ENCODE results near the gene GUCD1. TPM values are rescaled to one million over a fixed set of nuclear protein-coding genes. Genes with fewer than 3 reads are reported as not detected.
"Not testable (repeated sequence)": the region's sequence is repeated elsewhere in the genome, so short reads cannot be mapped to it uniquely, and the experiment has no call there.

GUCD1 gene
- total RNA-seq (69.6 TPM), polyA plus RNA-seq (10 to 100 TPM; 45.1 to 61.4 (median 54.4) TPM)

GRCh38 chr22:24554313-24555164, at the start of gene GUCD1:
Gene GUCD1, minus strand, starts transcription at chr22:24555138. Its CDS starts 147 bp downstream, at chr22:24554991.
- no peaks in the 10 kb centered on the region for H3K9me3 Mint-ChIP-seq
- Histone ChIP-seq H3K9me3 (ENCODE audit: control insufficient read depth in 2 of 2, low read length in 2 of 2) (no peaks in the 10 kb centered on the region), H3K4me3 (ENCODE audit: low read depth, low read length) (peak within 1 kb of the TSS; percentile 98), H3K27ac (ENCODE audit: insufficient read depth, low read length, poor library complexity, severe bottlenecking) (peak within 1 kb of the TSS; percentile 93), H3K36me3 (ENCODE audit: control insufficient read depth, insufficient read depth, low read length) (peaks cover 26% of the 10 kb centered on the region), H3K4me1 (ENCODE audit: control insufficient read depth, insufficient read depth, low read length, poor library complexity, severe bottlenecking) (peaks cover 41% of the 10 kb centered on the region), H3K27me3 (ENCODE audit: control insufficient read depth, insufficient read depth, low read length) (no peaks in the 10 kb centered on the region)
- no peak for ATAC-seq (ENCODE audit: low read depth in 2 of 2)
- H3K27me3 Mint-ChIP-seq, result no peaks in the 10 kb centered on the region
- H3K4me3 Mint-ChIP-seq, result peak within 1 kb of the TSS; percentile 96 to 99 (median 97)
- peaks cover 34% of the 10 kb centered on the region for H3K36me3 Mint-ChIP-seq
- peak within 1 kb of the TSS; percentile 97 to 99 (median 98) for H3K27ac Mint-ChIP-seq
- DNase-seq, result peak; percentile 7 to 44 (median 19)
- peaks cover 4 to 76% (median 48%) of the 10 kb centered on the region in 4 donors for H3K4me1 Mint-ChIP-seq

- H3K9me3 Mint-ChIP-seq; H3K27ac ChIP-seq (ENCODE audit: insufficient read depth, low read length, poor library complexity, severe bottlenecking); H3K4me3 ChIP-seq (ENCODE audit: low read depth, low read length); H3K27me3 ChIP-seq (ENCODE audit: control insufficient read depth, insufficient read depth, low read length); H3K36me3 ChIP-seq (ENCODE audit: control insufficient read depth, insufficient read depth, low read length); H3K9me3 ChIP-seq (ENCODE audit: control insufficient read depth in 2 of 2, low read length in 2 of 2); H3K27me3 Mint-ChIP-seq; H3K36me3 Mint-ChIP-seq: not testable (repeated sequence)
- peaks cover 14% of the 10 kb centered on the region for H3K4me1 ChIP-seq (ENCODE audit: control insufficient read depth, insufficient read depth, low read length, poor library complexity, severe bottlenecking)
- H3K4me3 Mint-ChIP-seq, result peak overlapping the region in 3 of 4 donors; percentile 22 to 81 (median 59)
- DNase-seq (peak in 1 of 3 donors; percentile 30), ATAC-seq (ENCODE audit: low read depth in 2 of 2) (peak; percentile 21)
- H3K27ac Mint-ChIP-seq, result peak overlapping the region; percentile 52 to 85 (median 65)
- peaks cover 4 to 44% (median 15%) of the 10 kb centered on the region in 4 donors for H3K4me1 Mint-ChIP-seq
These were observed 49.1 kb upstream of the GUCD1 start for GRCh38 chr22:24603770-24604629.

- Mint-ChIP-seq H3K27ac (peak within 1 kb of the TSS; percentile 65 to 85 (median 83)), H3K4me3 (peak within 1 kb of the TSS in 3 of 4 donors; percentile 59 to 81 (median 63)), H3K4me1 (peaks cover 4 to 37% (median 16%) of the 10 kb centered on the region in 4 donors)
- DNase-seq; H3K27ac ChIP-seq (ENCODE audit: insufficient read depth, low read length, poor library complexity, severe bottlenecking); H3K4me3 ChIP-seq (ENCODE audit: low read depth, low read length); H3K27me3 Mint-ChIP-seq; H3K9me3 ChIP-seq (ENCODE audit: control insufficient read depth in 2 of 2, low read length in 2 of 2); H3K9me3 Mint-ChIP-seq; H3K36me3 Mint-ChIP-seq; H3K27me3 ChIP-seq (ENCODE audit: control insufficient read depth, insufficient read depth, low read length); H3K36me3 ChIP-seq (ENCODE audit: control insufficient read depth, insufficient read depth, low read length); ATAC-seq (ENCODE audit: low read depth in 2 of 2): not testable (repeated sequence)
- H3K4me1 ChIP-seq (ENCODE audit: control insufficient read depth, insufficient read depth, low read length, poor library complexity, severe bottlenecking), result peaks cover 14% of the 10 kb centered on the region
These were observed 48.2 kb upstream of the GUCD1 start, which contains the start of gene GGT1 for GRCh38 chr22:24602847-24603769. Gene GGT1, plus strand, starts transcription at chr22:24603193. Its CDS starts 7,889 bp downstream, at chr22:24611082.

DNA sequence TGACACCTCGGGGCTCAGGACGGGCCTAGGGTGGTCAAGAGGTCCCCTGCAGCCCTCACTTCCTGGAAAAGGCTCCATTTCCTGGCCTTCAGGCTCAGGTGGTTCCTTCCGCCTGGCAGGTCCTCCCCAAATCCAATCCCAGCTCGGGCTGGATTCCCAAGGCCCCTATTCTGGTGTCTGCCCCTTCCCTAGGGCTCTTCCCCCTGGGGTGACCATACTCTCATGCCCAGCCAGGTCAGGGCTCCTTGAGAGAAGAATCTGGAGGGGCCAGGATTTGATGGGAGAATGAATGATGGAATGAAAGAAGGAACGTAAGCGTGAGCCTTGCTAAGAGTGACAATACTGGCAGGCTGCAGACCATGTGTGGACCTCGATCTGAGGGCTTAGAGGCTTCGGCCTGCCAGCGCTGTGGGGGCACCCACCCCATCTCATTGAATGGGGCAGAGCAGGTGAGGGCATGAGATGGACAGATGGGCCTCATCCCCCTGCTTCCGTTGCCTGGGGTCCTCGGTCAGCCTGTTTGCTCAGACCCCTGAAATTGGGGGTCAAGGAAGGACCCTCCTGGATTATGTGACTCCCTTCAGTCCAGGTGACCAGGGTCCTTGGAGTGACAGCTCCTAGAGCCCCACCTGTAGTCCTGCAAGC, 47.3 kb upstream of the GUCD1 start:
- not testable (repeated sequence) for H3K36me3 Mint-ChIP-seq; H3K4me3 Mint-ChIP-seq; ATAC-seq (ENCODE audit: low read depth in 2 of 2); H3K9me3 ChIP-seq (ENCODE audit: control insufficient read depth in 2 of 2, low read length in 2 of 2); DNase-seq; H3K27me3 ChIP-seq (ENCODE audit: control insufficient read depth, insufficient read depth, low read length); H3K9me3 Mint-ChIP-seq; H3K36me3 ChIP-seq (ENCODE audit: control insufficient read depth, insufficient read depth, low read length); H3K4me1 ChIP-seq (ENCODE audit: control insufficient read depth, insufficient read depth, low read length, poor library complexity, severe bottlenecking); H3K27me3 Mint-ChIP-seq; H3K27ac Mint-ChIP-seq; H3K27ac ChIP-seq (ENCODE audit: insufficient read depth, low read length, poor library complexity, severe bottlenecking); H3K4me3 ChIP-seq (ENCODE audit: low read depth, low read length)
- H3K4me1 Mint-ChIP-seq, result peaks cover 4 to 31% (median 13%) of the 10 kb centered on the region in 4 donors

GRCh38 chr22:24601217-24602104, 46.5 kb upstream of the GUCD1 start:
- Mint-ChIP-seq H3K9me3 (no peaks in the 10 kb centered on the region), H3K4me1 (peaks cover 4 to 31% (median 13%) of the 10 kb centered on the region in 4 donors), H3K27ac (no peak overlapping the region), H3K36me3 (no peaks in the 10 kb centered on the region), H3K4me3 (no peak overlapping the region), H3K27me3 (no peaks in the 10 kb centered on the region)
- no peak overlapping the region for H3K4me3 ChIP-seq (ENCODE audit: low read depth, low read length)
- no peak for ATAC-seq (ENCODE audit: low read depth in 2 of 2)
- H3K27me3 ChIP-seq (ENCODE audit: control insufficient read depth, insufficient read depth, low read length), result no peaks in the 10 kb centered on the region
- no peaks in the 10 kb centered on the region for H3K9me3 ChIP-seq (ENCODE audit: control insufficient read depth in 2 of 2, low read length in 2 of 2)
- H3K4me1 ChIP-seq (ENCODE audit: control insufficient read depth, insufficient read depth, low read length, poor library complexity, severe bottlenecking), result peaks cover 7% of the 10 kb centered on the region
- no peak overlapping the region for H3K27ac ChIP-seq (ENCODE audit: insufficient read depth, low read length, poor library complexity, severe bottlenecking)
- H3K36me3 ChIP-seq (ENCODE audit: control insufficient read depth, insufficient read depth, low read length), result no peaks in the 10 kb centered on the region
- peak in 1 of 3 donors; percentile 65 for DNase-seq

DNA sequence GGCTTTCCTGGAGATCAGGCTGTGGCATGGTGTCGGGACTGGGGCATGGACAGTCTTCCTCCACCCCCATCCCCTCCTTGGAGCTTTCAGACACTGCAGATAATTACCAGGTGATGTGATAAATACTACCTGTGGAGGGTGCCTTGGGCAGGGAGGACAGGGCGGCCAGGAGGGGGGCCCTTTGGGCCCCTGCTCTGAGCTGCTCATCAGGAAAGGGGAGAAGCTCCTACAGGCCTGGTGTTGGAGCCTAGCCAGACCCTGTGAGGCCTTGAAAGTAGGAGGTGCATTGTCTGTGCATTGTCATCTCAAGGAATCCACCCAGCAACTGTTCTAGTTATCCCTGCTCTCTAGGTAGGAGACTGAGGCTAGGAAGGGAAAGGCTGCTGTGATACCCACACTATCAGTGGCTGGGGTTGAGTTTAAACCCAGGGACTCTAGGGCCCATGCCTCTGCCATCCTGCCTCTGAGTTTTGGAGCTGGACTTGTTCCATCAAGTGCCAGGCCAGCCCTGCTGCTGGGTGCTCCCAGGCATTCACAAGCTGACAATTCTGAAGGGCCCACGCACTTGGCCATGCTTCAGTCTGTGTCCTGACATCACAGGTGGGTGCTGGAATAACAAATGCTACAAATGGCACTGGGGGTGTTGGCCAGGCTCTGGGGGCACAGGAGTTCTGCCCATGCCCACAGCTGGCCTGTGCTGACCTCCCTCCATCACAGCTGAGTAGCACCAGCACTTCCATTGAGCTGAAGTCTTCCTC, 45.2 kb upstream of the GUCD1 start:
- not testable (repeated sequence) for H3K4me1 ChIP-seq (ENCODE audit: control insufficient read depth, insufficient read depth, low read length, poor library complexity, severe bottlenecking); H3K36me3 ChIP-seq (ENCODE audit: control insufficient read depth, insufficient read depth, low read length); ATAC-seq (ENCODE audit: low read depth in 2 of 2); H3K36me3 Mint-ChIP-seq; H3K9me3 ChIP-seq (ENCODE audit: control insufficient read depth in 2 of 2, low read length in 2 of 2); H3K9me3 Mint-ChIP-seq; H3K4me3 ChIP-seq (ENCODE audit: low read depth, low read length); H3K27ac ChIP-seq (ENCODE audit: insufficient read depth, low read length, poor library complexity, severe bottlenecking); H3K27me3 Mint-ChIP-seq; H3K27ac Mint-ChIP-seq; DNase-seq; H3K27me3 ChIP-seq (ENCODE audit: control insufficient read depth, insufficient read depth, low read length); H3K4me3 Mint-ChIP-seq
- H3K4me1 Mint-ChIP-seq, result peaks cover 4 to 31% (median 13%) of the 10 kb centered on the region in 4 donors
